Subcutaneous abdominal adipose tissue (tissue), 5 donors: Measurements from ENCODE around the gene CCDC201.

Experiments used
- H3K27ac ChIP-seq: one replicate; pipeline ENCODE4 v1.7.0; 2013; ENCODE audit warnings: low read depth, mild to moderate bottlenecking, inconsistent platforms, low read length, moderate library complexity
- H3K27me3 ChIP-seq, 5 donors: one replicate each; pipeline ENCODE4 v1.7.0; 2013; ENCODE audit warnings: low read length in 5 of 5, inconsistent platforms in 1 of 5; ENCODE audit not compliant: control insufficient read depth in 5 of 5, insufficient read depth in 4 of 5
- H3K36me3 ChIP-seq, 5 donors: one replicate each; pipeline ENCODE4 v1.7.0; 2013; ENCODE audit warnings: low read length in 5 of 5; ENCODE audit not compliant: control insufficient read depth in 5 of 5, insufficient read depth in 5 of 5
- H3K4me1 ChIP-seq, 5 donors: one replicate each; pipeline ENCODE4 v1.7.0; 2013; ENCODE audit warnings: low read length in 5 of 5, mild to moderate bottlenecking in 3 of 5, moderate library complexity in 1 of 5; ENCODE audit not compliant: control insufficient read depth in 5 of 5, insufficient read depth in 5 of 5
- H3K4me3 ChIP-seq, 5 donors: one replicate each; pipeline ENCODE4 v1.7.0; 2013; ENCODE audit warnings: low read length in 5 of 5, low read depth in 1 of 5
- H3K9ac ChIP-seq, 5 donors: one replicate each; pipeline ENCODE4 v1.7.0; 2013; ENCODE audit warnings: low read length in 5 of 5, mild to moderate bottlenecking in 4 of 5, moderate library complexity in 3 of 5
- H3K9me3 ChIP-seq, 5 donors: one replicate each; pipeline ENCODE4 v1.7.0; 2013; ENCODE audit warnings: low read length in 5 of 5; ENCODE audit not compliant: control insufficient read depth in 5 of 5
- donor health status: healthy.
- donor health status: healthy.
- donor health status: healthy.
- donor health status: healthy.
- donor health status: healthy.

Gene CCDC201

DNA sequence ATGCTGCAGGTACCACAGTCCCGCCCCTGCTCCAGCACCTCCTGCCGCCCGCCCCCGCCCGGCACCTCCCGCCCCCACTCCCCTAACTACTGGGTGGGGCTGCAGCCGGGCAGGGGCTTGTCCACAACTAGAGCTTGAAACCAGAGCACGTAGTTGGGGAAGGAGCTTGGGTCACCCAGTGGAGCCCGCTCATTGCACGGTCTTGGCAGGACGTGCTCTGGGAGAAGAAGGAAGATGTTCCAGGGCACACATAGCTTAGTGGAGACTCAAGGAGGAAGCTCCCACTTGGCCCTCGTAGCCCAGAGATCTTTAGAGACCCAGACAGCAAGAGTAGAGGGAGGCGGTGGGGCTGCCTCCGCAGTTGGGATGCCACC, 16.1 kb upstream of the CCDC201 start:
- Histone ChIP-seq H3K4me3 (peak overlapping the region in 1 of 5 donors; percentile 42), H3K9ac (no peak overlapping the region), H3K36me3 (no peaks in the 10 kb centered on the region), H3K27ac (no peak overlapping the region), H3K9me3 (no peaks in the 10 kb centered on the region), H3K4me1 (peaks cover 0 to 11% (median 8%) of the 10 kb centered on the region in 5 donors), H3K27me3 (peaks cover 13 to 49% (median 39%) of the 10 kb centered on the region in 5 donors)

- Histone ChIP-seq H3K4me3 (peak within 1 kb of the TSS in 2 of 5 donors; percentile 21 to 42), H3K27ac (no peak within 1 kb of the TSS)
Measured at GRCh38 chr7:45888185-45888992, 15.5 kb upstream of the CCDC201 start, which contains the start of gene IGFBP1. TSS of gene IGFBP1 (plus strand) at chr7:45888488. CDS start at chr7:45888653, 165 bp downstream.

GRCh38 chr7:45886931-45887667, 14.2 kb upstream of the CCDC201 start:
- H3K9ac ChIP-seq = no peak overlapping the region
- peaks cover 13 to 52% (median 39%) of the 10 kb centered on the region in 5 donors for H3K27me3 ChIP-seq
- H3K9me3 ChIP-seq = no peaks in the 10 kb centered on the region
- no peak overlapping the region for H3K27ac ChIP-seq
- no peaks in the 10 kb centered on the region for H3K36me3 ChIP-seq
- H3K4me1 ChIP-seq = peaks cover 0 to 11% (median 8%) of the 10 kb centered on the region in 5 donors
- H3K4me3 ChIP-seq = no peak overlapping the region

More at GRCh38 chr7:45888185-45888992, 15.5 kb upstream of the CCDC201 start, which contains the start of gene IGFBP1:
- H3K27me3 ChIP-seq = peaks cover 13 to 49% (median 39%) of the 10 kb centered on the region in 5 donors
- no peaks in the 10 kb centered on the region for H3K36me3 ChIP-seq
- no peak within 1 kb of the TSS for H3K9ac ChIP-seq
- H3K9me3 ChIP-seq = no peaks in the 10 kb centered on the region
- H3K4me1 ChIP-seq = peaks cover 0 to 11% (median 8%) of the 10 kb centered on the region in 5 donors

- no peak overlapping the region for H3K27ac ChIP-seq
- H3K9ac ChIP-seq = no peak overlapping the region
- no peaks in the 10 kb centered on the region for H3K36me3 ChIP-seq
- peaks cover 13 to 56% (median 39%) of the 10 kb centered on the region in 5 donors for H3K27me3 ChIP-seq
- no peak overlapping the region for H3K4me3 ChIP-seq
- peaks cover 0 to 11% (median 8%) of the 10 kb centered on the region in 5 donors for H3K4me1 ChIP-seq
- H3K9me3 ChIP-seq = no peaks in the 10 kb centered on the region
Measured at GRCh38 chr7:45885264-45885882, 12.5 kb upstream of the CCDC201 start.

GRCh38 chr7:45884136-45884535, 11.3 kb upstream of the CCDC201 start:
- peaks cover 7 to 48% (median 31%) of the 10 kb centered on the region in 5 donors for H3K27me3 ChIP-seq

DNA sequence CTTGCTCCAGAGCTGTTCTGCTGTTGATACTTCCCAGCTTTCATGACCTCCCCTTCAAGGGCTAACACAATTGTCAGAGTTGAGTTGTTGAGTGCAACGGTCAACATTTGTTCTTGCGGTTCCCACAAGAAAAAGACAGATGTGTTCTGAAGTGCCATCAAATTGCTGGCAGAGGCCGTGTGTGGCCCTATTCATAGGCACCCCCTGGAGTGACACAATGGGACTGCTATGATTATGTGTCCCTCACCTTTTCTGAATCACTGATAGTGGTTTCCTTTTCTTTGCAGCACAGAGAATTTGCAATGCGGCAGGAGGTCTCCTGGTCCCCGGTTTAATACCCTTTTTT, 9.6 kb upstream of the CCDC201 start:
- peaks cover 4 to 33% (median 19%) of the 10 kb centered on the region in 5 donors for H3K27me3 ChIP-seq
- no peaks in the 10 kb centered on the region for H3K36me3 ChIP-seq
- no peak overlapping the region for H3K4me3 ChIP-seq
- no peak overlapping the region for H3K27ac ChIP-seq
- H3K9ac ChIP-seq = no peak overlapping the region
- peaks cover 0 to 12% (median 6%) of the 10 kb centered on the region in 5 donors for H3K9me3 ChIP-seq
- no peaks in the 10 kb centered on the region for H3K4me1 ChIP-seq

More at GRCh38 chr7:45884136-45884535, 11.3 kb upstream of the CCDC201 start:
- Histone ChIP-seq H3K4me3 (no peak overlapping the region), H3K9me3 (no peaks in the 10 kb centered on the region), H3K36me3 (no peaks in the 10 kb centered on the region), H3K27ac (no peak overlapping the region), H3K9ac (no peak overlapping the region), H3K4me1 (peaks cover 0 to 8% (median 7%) of the 10 kb centered on the region in 5 donors)

DNA sequence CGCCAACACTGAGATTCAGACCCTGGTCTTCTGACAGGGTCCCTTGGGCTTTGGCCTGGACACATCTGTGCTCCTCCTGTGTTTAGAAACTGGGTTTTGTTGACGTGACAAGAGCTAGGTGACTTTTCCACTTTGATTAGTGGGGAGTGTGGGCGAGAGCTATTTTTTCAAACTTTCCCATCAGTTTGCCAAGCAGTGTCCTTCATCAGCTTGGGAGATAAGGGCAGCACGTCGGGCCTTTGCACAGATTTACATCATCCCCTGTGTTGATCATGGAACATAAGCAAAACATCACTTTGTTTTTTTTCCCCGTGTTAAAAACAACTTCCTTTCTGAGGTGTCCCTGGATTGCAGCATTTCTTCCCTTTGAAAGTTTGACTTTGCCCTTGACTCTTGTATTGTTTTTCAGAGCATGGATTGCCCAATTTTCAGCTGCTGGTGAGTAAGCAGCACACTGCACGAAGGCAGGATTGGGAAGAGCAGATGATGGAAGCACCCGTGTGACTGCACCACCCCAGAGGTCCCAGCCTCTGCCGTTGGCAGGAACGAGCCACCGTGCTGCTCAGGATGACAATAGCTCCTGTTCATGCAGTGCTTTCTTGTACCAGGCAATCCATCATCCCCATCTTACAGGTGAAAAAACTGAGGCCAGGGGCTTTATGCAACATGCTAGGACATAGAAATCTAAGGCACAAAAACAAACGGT, 9.0 kb upstream of the CCDC201 start:
- Histone ChIP-seq H3K4me1 (no peaks in the 10 kb centered on the region), H3K4me3 (no peak overlapping the region), H3K27ac (no peak overlapping the region), H3K27me3 (peaks cover 4 to 28% (median 13%) of the 10 kb centered on the region in 5 donors), H3K36me3 (no peaks in the 10 kb centered on the region), H3K9me3 (peaks cover 0 to 12% (median 6%) of the 10 kb centered on the region in 5 donors), H3K9ac (no peak overlapping the region)

DNA sequence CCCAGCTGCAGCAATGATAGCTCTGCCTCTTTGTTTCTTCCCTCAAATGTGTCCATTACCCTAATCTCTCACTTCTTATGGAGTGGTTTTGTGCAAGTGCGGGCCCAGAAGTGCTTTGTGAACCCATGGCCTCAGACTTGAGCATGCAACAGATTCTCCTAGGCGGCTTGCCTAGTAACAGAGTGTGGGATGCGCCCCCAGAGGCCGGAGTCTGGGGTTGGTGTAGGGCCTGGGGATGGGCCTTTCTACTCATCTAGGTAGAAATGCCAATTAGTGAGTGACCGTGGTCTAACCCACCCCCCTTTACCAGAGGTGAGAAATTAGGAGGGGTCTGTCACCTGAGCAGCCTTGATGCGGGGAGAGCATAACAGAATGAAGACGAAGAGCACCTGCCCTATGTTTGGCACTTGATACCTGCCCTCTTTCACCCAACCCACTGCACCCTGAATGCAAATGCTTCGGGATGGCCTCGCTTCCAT, 8.4 kb upstream of the CCDC201 start:
- H3K4me1 ChIP-seq = no peaks in the 10 kb centered on the region
- H3K9me3 ChIP-seq = peaks cover 0 to 12% (median 6%) of the 10 kb centered on the region in 5 donors
- H3K9ac ChIP-seq = no peak overlapping the region
- no peak overlapping the region for H3K27ac ChIP-seq
- no peak overlapping the region for H3K4me3 ChIP-seq
- no peaks in the 10 kb centered on the region for H3K36me3 ChIP-seq
- H3K27me3 ChIP-seq = peaks cover 3 to 25% (median 11%) of the 10 kb centered on the region in 5 donors

GRCh38 chr7:45880433-45880860, 7.6 kb upstream of the CCDC201 start:
- no peaks in the 10 kb centered on the region for H3K4me1 ChIP-seq
- no peak overlapping the region for H3K9ac ChIP-seq
- no peak overlapping the region for H3K4me3 ChIP-seq
- peaks cover 3 to 25% (median 11%) of the 10 kb centered on the region in 5 donors for H3K27me3 ChIP-seq
- no peaks in the 10 kb centered on the region for H3K36me3 ChIP-seq
- no peak overlapping the region for H3K27ac ChIP-seq
- peaks cover 0 to 12% (median 6%) of the 10 kb centered on the region in 5 donors for H3K9me3 ChIP-seq
